ENCODE data around the gene OTX1. TPM values are rescaled to one million over a fixed set of nuclear protein-coding genes. Genes with fewer than 3 reads are reported as not detected.

Gene OTX1
- total and polyA plus RNA-seq, 9 of the 15 experiments (the other 6 are each of a cell fraction or from before 2014, with no cell fraction given), result 0.18 to 7.1 (median 0.58) TPM

- Histone ChIP-seq H2AFZ (ENCODE audit: low read depth, low read length) (no peak overlapping the region), H3K4me2 (ENCODE audit: insufficient read depth, low read length) (no peak overlapping the region), H3K9me1 (ENCODE audit: control insufficient read depth, insufficient read depth, low read length) (no peaks in the 10 kb centered on the region), H3K27ac (ENCODE audit: extremely low read depth, low read depth, low read length) (no peak overlapping the region), H3K27me3 (ENCODE audit: control insufficient read depth in 2 of 2, insufficient read depth in 2 of 2, low read length in 2 of 2) (no peaks in the 10 kb centered on the region), H3K79me2 (ENCODE audit: control insufficient read depth, insufficient read depth, low read length) (no peaks in the 10 kb centered on the region), H3K4me1 (replicated peaks in 1 of 2; ENCODE audit: control insufficient read depth in 2 of 2, insufficient read depth in 2 of 2, low read length in 2 of 2) (no peaks in the 10 kb centered on the region), H3K4me3 (no peak overlapping the region), H3K36me3 (ENCODE audit: control insufficient read depth, insufficient read depth, low read length) (peaks cover 38% of the 10 kb centered on the region; the same call in 1 of the 3 replicates), H3K9me3 (replicated peaks; ENCODE audit: control insufficient read depth, insufficient read depth, low read depth, low read length) (peaks cover 9% of the 10 kb centered on the region), H3K9ac (ENCODE audit: insufficient read depth in 1 of 2, low read depth in 2 of 2, low read length in 2 of 2) (no peak overlapping the region), H4K20me1 (replicated peaks; ENCODE audit: control insufficient read depth, insufficient read depth, low read length) (no peaks in the 10 kb centered on the region)
- DNase-seq (ENCODE audit: extremely low read depth in 1 of 4, low spot score in 3 of 4) (no peak), ATAC-seq (no peak), FAIRE-seq (no peak)
- CTCF ChIA-PET (ENCODE audit: low intra/inter-chr PET ratio), result no interaction called here
- POLR2A ChIA-PET, result no interaction called here
- TF ChIP-seq RBFOX2 (IDR thresholded peaks at IDR 0.05; ENCODE audit: low read depth, low read length), result 0 out of 2 replicates have a peak, but pooled peaks have one; percentile 28
- TF ChIP-seq NR2C1 (IDR thresholded peaks at IDR 0.05), result no peak
- no peak for TF ChIP-seq NR2C1 (tag; IDR thresholded peaks at IDR 0.05)
- 88% methylated on average over 28 of the region's 35 CpGs for WGBS (ENCODE audit: insufficient coverage, low coverage, missing lambda C conversion rate)
- no TSS peak for BruUV-seq (replicated peaks)
- in situ Hi-C loops (cut with MboI) (no loop called here), intact Hi-C loops (cut with micrococcal nuclease) (no loop called here)
Observed at GRCh38 chr2:63058144-63058920, 7.7 kb downstream of the OTX1 start.

- WGBS (ENCODE audit: insufficient coverage, low coverage, missing lambda C conversion rate), result 92% methylated on average over 19 of the region's 67 CpGs
- no peak for DNase-seq (ENCODE audit: extremely low read depth in 1 of 4, low spot score in 3 of 4)
- Histone ChIP-seq H3K9ac (ENCODE audit: insufficient read depth in 1 of 2, low read depth in 2 of 2, low read length in 2 of 2) (no peak overlapping the region), H3K27me3 (ENCODE audit: control insufficient read depth in 2 of 2, insufficient read depth in 2 of 2, low read length in 2 of 2) (no peaks in the 10 kb centered on the region), H3K9me1 (ENCODE audit: control insufficient read depth, insufficient read depth, low read length) (no peaks in the 10 kb centered on the region), H3K27ac (ENCODE audit: extremely low read depth, low read depth, low read length) (no peak overlapping the region), H2AFZ (ENCODE audit: low read depth, low read length) (no peak overlapping the region), H3K4me3 (no peak overlapping the region), H3K79me2 (ENCODE audit: control insufficient read depth, insufficient read depth, low read length) (no peaks in the 10 kb centered on the region), H3K4me2 (ENCODE audit: insufficient read depth, low read length) (no peak overlapping the region), H4K20me1 (replicated peaks; ENCODE audit: control insufficient read depth, insufficient read depth, low read length) (no peaks in the 10 kb centered on the region), H3K9me3 (replicated peaks; ENCODE audit: control insufficient read depth, insufficient read depth, low read depth, low read length) (peaks cover 9% of the 10 kb centered on the region), H3K4me1 (replicated peaks in 1 of 2; ENCODE audit: control insufficient read depth in 2 of 2, insufficient read depth in 2 of 2, low read length in 2 of 2) (no peaks in the 10 kb centered on the region), H3K36me3 (ENCODE audit: control insufficient read depth, insufficient read depth, low read length) (peaks cover 30% of the 10 kb centered on the region; the same call in 1 of the 3 replicates)
- TF ChIP-seq POLR2G (IDR thresholded peaks at IDR 0.05; ENCODE audit: low read depth, low read length) (peak; percentile 48; the same call in 1 of the 2 replicates), ETV1 (tag; conservative IDR thresholded peaks at IDR 0.05; ENCODE audit: low read depth) (no peak), GABPB2 (CRISPR knock-in tag; conservative IDR thresholded peaks at IDR 0.05) (no peak), ZFP36 (IDR thresholded peaks at IDR 0.05; ENCODE audit: low read depth, low read length, partially characterized antibody) (no peak)
- ChIA-PET POLR2A (no interaction called here), CTCF (ENCODE audit: low intra/inter-chr PET ratio) (no interaction called here)
- no TSS peak for BruUV-seq (replicated peaks)
- intact Hi-C loops (cut with micrococcal nuclease), result no loop called here
- ATAC-seq, result no peak
- FAIRE-seq, result no peak
- in situ Hi-C loops (cut with MboI), result no loop called here
Observed at GRCh38 chr2:63058921-63059792, 8.5 kb downstream of the OTX1 start.
